ENCODE data around the gene MBL2.

The MBL2 gene

DNA sequence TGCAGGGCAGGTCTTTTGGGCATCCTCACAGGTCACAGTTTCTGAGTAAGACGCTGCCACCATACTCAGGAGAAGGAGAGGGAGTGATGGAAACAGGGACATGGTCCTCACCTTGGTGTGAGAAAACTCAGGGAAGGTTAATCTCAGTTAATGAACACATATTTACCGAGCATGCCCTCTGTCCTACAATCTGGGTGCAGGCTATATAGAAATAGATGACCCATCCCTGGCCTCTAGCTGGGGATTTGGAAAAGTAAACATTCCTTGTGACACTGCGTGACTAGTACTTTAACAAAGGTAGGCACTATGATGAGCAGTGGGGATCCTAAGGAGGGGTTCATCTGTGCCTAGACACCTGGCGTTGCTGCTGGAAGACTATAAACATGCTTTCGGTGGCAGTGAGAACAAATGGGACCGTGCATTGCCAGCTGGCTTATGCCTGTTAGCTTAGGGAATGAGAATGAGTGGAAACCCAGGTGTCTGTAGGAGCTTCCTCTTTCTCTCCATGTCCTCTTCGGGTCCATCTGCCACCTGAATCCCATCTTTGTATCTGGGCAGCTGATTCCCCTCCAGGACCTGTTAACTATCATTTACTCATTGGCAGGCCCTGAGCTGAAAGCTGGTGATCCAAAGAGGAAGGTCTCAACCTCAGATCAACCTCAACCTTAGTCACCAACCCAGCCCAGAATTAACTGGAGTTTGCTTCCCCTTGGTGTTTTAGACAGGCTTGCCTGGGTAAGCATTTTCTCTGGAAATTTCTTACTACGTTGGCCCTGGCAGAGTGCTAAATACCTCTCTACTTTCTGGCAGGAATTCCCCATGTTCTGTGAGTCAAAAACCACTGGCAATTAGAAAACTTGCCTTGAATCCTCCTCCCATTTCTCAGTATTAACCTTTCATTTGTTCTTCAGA, 794 bp downstream of the MBL2 start:
- no peak for DNase-seq

- DNase-seq, result no peak
Observed at GRCh38 chr10:52770904-52771303, 1.7 kb downstream of the MBL2 start.

DNA sequence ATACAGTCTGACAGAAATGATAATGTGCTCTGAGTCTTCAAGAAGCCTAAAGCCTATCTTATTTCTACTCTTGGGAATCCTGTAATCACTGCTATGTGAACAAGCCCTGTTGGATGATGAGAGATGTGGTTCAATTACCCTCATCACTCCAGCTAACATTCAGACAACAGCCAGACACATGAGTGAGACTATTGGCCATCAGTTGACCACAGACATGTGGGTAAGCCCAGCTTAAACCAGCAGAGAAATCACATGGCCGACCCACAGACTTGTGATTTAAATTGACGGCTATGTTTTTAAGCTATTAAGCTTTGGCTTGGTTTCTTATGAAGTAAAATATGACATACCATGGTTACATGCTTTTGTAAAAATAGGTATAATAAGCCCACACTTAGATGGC, 2.6 kb downstream of the MBL2 start:
- no peak for DNase-seq

- no peak for DNase-seq
Observed at GRCh38 chr10:52768001-52768532, 4.5 kb downstream of the MBL2 start.

DNA sequence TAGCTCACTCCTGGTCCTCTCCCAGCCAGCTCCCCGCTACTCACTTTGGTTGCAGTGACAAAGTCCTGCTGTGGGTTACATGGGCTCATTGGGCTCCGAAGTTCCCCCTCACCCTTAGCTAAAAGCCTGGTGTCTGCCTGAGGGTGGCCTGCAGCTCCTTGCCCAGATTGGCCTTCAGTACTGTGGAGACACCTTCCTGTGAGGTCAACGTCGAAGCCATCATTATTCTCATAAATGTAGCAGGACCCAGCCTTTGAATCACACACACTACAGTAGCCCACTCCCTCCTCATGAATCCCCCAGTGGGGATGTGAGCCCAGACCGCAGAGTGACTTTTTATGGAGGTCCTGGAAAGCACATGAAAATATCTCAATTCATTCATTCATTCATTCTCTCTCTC, 10.5 kb downstream of the MBL2 start:
- DNase-seq, result no peak

- no peak for DNase-seq
Observed at GRCh38 chr10:52759154-52759553, 13.4 kb downstream of the MBL2 start.

- no peak for DNase-seq
Observed at GRCh38 chr10:52758406-52758805, 14.2 kb downstream of the MBL2 start.

DNA sequence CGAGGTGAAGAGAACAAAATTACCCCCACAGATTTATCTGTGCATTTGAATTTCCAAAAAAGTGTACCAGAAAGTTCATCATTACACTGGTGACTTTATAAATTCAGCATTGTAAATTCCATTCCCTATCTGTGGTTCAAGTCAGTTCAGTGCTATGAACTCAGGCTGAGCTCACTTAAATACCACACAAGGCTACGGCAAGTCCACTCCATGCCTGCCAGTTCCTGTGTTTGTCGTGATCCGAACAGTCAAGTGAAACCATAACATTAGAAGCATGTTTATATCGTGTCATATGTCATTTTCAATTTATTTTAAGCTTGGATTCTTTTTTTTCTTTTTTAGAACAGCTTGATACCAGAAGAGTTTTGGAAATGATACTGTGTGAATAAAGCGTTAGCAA, 14.8 kb downstream of the MBL2 start:
- no peak for DNase-seq

DNA sequence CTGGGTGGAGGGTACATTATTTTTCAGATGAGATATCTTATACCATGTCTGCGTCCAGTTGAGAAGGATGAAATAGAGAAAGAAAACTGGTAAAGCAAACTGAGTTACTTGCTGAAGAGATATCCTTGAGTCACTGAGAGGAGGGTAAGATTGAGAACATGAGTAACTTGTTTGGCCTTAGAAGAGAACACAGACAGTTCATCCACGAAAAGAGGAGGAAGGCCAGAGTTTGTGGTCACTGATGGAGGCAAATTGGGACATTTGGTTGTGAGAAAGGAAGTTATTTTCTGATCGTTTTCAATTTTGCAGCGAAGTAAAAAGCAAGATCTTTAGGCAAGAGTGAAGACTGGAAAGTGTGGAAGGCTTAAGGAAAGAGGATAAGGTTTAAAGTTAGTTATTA, 15.6 kb downstream of the MBL2 start:
- DNase-seq, result no peak

DNA sequence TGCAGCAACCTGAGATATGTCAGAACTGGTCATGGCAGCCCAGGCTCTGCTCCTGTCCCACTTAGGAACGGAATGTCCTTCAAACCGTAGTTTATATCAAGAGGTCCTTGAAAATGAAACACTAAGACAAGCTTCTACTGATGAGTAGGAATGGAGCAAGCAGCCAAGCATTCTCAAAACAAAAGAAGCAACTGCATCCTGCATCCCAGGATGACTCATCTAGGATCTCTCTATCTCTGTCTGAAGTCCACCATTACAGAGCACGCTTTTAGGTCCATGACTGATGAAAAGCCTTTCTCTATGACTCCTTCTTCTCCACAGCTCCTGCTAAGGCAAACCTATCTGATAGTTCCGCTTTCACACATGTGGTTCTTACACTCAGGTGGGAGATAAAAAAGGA, 16.3 kb downstream of the MBL2 start:
- DNase-seq, result no peak

- no peak for DNase-seq
Observed at GRCh38 chr10:52755297-52756062, 17.1 kb downstream of the MBL2 start.

DNA sequence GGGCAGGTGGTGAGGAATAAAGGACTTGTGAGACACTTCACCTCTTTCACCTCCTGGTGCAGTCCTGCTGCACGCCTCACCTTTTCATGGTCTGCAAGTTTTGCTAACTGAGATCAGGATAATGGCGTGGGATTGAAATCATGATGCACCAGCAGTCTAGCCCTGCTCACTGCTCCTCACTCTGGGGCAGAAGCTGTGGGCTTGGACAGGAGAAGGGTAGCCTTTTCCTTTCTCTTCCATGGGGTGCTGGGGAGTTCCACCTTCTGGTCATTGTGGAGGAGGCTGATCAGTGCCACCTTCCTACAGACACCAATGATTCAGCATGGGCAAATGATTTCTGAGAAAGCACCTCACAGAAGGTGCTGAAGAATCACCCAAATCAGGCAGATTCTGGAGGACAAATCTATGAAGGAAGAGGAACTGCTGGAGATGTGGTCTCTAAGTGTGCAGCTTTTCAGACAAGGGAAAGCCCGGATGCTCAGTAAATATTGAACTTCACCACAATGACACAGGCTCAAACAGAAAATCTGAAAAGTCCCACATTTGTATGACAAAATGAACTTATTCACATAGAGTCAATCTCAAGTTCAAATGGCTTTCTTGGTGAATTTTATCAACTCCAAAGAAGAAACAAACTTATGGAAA, 19.7 kb downstream of the MBL2 start:
- DNase-seq, result no peak

GRCh38 chr10:52752261-52752660, 20.3 kb downstream of the MBL2 start:
- no peak for DNase-seq

GRCh38 chr10:52751337-52751736, 21.2 kb downstream of the MBL2 start:
- no peak for DNase-seq

DNA sequence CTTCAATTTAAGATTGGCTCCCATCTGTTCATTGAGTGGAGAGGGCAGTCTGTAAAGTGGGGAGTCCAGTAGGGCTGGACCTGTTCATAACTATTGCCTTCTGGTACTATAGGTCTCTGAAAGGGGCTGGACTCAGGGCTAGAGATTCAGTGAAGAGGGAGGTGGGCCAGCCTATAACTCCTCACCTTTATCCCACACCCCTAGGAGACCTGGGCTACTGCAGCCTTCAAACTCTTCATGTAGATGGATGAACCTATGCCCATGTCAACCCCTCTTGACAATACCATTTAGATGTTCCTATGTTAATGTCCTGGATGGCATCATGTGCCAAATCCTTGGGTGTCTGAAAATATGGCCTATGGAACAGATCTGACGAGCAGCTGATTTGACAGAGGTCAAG, 22.0 kb downstream of the MBL2 start:
- DNase-seq, result no peak

DNA sequence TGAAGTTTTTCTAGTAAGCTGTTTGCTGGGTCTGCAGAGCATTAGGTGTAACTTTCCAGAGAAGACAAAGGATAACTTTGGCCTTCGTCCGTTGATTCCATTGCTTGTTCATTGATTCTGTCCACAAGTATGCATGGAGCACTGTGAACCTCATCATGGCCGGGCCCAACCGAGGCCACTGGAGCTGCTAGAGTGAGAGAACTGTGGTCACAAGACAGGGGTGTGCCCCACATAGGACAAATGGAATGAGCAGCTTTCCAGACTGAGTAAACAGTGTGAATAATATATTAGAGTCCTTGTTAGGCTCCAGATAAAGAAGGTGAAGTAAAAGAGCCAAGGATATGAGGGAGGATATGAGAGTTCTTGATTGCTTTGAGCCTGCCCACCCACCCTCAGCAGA, 24.9 kb downstream of the MBL2 start:
- DNase-seq, result no peak

DNA sequence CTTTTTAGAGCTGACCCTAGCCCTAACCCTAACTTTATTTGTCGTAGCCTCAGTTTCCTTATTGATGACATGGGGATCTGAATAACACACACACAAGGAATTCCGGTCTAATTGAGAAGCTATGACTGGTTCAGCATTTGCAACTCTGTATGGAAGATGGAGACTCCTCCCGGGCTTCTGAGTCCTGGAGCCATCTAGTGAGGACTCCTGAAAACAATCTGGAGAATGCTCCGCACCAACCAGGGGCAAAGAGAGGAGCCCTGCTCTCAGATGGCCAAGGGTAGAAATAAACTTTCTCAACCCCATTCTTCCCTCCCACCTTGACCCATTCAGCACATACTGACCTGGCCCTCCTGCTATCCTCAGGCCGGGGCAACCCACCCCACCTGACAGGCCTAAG, 26.4 kb downstream of the MBL2 start:
- DNase-seq, result no peak

DNA sequence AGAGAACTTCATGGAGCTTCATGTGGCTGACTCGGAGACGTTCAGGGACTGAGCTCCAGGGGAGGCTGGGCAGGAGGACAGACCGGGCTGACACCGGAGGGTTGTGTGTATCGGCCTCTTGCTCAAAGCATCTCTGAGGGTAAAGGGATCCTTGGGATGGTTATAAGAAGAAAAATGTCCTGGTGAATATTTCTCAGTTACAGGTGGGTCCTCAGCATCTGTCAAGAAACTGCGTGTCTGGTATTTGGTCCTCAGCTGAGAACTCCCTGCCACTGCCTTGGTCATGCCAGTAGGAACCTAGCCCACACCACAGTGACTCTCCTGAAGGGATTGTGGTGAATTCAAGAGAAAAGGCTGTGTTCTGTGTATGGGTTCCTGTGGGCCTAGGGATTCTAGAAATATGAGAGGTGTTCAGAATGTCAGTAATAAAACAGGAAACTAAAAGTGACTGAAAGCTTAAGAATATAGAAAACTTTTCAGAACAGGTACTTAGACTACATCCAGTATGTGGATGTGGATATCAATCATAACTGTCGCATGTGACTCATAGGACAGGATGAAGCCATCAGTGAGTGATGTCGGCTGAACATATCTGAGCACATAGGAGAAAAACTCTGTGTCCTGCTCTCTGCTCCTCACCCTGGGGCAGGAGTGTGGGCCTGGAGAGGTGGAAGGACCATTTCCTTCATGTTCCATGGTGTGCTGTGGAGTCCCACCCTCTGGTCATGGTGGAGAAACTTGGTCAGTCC, 28.4 kb downstream of the MBL2 start:
- no peak for DNase-seq

- DNase-seq, result no peak
Observed at GRCh38 chr10:52742731-52743130, 29.9 kb downstream of the MBL2 start.

- no peak for DNase-seq
Observed at GRCh38 chr10:52741851-52742250, 30.7 kb downstream of the MBL2 start.

DNA sequence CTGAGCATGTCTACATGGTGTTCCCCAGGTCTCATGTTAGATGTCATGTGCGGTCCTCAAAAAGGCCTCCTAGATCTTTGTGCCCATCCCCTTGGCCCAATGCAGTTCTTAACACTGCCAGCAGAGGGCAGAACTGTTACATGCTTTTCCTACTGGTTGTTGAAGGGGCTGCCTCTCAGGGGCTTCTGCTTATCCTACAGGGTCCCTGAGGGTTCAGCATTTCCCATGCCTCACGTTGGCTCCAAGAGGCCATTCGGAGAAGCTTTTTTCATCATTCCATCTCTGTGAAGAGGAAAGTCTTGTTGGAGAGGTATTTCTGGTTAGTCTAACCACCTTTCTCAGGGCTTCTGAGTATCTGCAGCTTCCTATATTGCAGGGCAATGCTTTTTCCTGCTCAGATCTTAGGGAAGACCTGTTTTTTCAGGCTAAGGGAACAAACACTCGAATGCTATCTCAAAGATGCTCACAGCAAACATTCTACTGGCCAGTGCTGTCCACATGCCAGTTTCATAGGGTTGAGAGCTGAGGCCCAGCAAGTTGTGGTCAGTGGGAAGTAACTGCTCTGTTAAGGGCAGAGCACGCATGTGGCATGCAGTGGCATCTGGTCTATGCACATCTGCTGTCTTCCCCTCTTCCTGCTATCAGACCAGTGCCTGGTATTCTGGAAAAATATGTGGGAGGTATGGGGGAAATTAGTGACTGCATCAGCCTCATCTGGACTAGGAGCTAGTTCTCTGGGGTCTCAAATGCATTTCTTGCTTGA, 31.5 kb downstream of the MBL2 start:
- DNase-seq, result peak; percentile 72

DNA sequence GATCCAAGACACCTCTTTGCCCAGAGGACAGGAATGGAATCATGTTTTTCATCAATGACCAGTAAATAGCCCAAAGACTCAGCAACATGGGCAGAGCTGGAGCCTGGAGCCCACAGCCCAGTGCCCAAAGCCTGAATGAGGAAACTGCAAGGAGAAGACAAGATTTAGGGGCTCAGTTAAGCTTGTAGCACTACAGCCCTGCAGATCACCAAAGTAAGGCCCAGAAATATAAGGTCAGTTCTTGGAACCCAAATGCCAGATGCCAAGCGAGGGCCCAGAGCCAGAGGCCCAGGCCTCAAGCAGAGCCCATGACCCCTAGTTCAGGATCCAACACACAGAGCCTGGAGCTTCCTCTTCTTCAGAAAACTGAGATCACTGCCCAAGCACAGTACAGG, 32.4 kb downstream of the MBL2 start:
- DNase-seq, result no peak

Measured in stimulated activated CD8-positive, alpha-beta memory T cell treated with anti-CD3 and anti-CD28 coated beads, Interleukin-4, amount 100 ng/mL, for 48 hours (primary cell).